SK-N-MC (cell line): ENCODE data around the gene CDC45.
"Not testable (repeated sequence)": the region's sequence is repeated elsewhere in the genome, so short reads cannot be mapped to it uniquely, and the experiment has no call there.

ENCODE experiments used
- DNase-seq: peaks from one replicate; pipeline ENCODE4 v3.0.0-alpha.2; 2011; ENCODE audit warnings: low read depth, low spot score
- H3K27ac ChIP-seq: fragments of 200-600 bp; sonication (generic); 2 replicates; pipeline ENCODE4 v1.5.1; 2016; ENCODE audit warnings: mixed run types
- H3K36me3 ChIP-seq: fragments of 200-600 bp; sonication (generic); 2 replicates; pipeline ENCODE4 v1.6.1; 2017; ENCODE audit warnings: antibody characterized with exemption, low read length, mixed read lengths; ENCODE audit not compliant: insufficient read depth
- H3K4me3 ChIP-seq: fragments of 200-600 bp; sonication (generic); 2 replicates; pipeline ENCODE4 v1.5.1; 2016
- H3K9ac ChIP-seq: fragments of 200-600 bp; sonication (generic); 2 replicates; pipeline ENCODE4 v1.8.0; 2017; ENCODE audit warnings: mixed run types, mixed read lengths; ENCODE audit not compliant: insufficient read length
- H3K9me3 ChIP-seq: fragments of 200-600 bp; sonication (generic); 2 replicates; pipeline ENCODE4 v1.6.1; 2017; ENCODE audit warnings: low read depth, mild to moderate bottlenecking, antibody characterized with exemption, low read length, moderate library complexity, mixed read lengths
- EZH2 ChIP-seq: fragments of 200-600 bp; sonication (generic); IDR thresholded peaks from one replicate; pipeline ENCODE4 v1.6.1; 2017; ENCODE audit warnings: antibody characterized with exemption
- FOXP2 ChIP-seq: optimal IDR thresholded peaks from 2 replicates; pipeline ENCODE3; 2011; ENCODE audit warnings: mild to moderate bottlenecking, moderate library complexity; ENCODE audit not compliant: insufficient read depth; ENCODE audit errors: extremely low read length, control extremely low read depth
- POLR2AphosphoS5 ChIP-seq: IDR thresholded peaks from 2 replicates; pipeline ENCODE4 v1.6.1; 2012; ENCODE audit warnings: mild to moderate bottlenecking, low read depth, low read length, borderline replicate concordance

The CDC45 gene

DNA sequence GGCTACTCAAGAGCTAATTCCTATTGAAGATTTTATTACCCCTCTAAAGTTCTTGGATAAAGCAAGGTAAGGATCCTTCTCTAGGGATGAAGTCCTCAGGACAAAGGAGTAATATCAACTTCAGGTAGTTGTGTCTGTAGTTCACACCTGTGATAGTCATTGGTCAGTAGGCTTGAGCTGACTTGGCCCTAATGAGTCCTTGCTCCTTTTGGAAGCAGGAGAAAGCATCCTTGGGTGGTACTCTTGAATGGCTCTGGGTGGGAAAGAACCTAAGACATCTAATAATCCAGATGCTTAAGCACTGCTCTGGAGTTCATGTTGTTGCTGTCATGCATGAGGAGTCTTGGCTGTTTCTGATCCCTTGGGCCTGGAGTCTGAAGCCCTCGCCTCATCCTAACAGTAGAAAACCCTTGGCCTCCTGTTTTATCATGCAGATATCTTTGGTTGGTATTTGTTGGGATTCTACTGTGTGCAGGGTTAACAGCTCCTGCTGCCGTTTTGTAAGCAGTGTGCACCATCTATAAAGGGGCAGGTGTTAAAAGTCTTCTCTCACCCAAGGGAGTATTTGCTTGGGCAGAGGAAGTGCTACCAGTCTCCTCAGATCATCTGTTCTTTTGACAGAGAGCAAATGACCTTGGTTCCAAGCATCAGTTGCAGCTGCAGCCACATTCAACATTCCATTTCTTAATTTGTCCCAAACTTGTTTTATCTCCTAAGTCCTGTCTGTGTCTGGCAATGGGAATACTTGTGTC, 44.7 kb upstream of the CDC45 start:
- DNase-seq = no peak
- no peak for TF ChIP-seq EZH2
- no peak for TF ChIP-seq POLR2AphosphoS5
- no peak for TF ChIP-seq FOXP2
- Histone ChIP-seq H3K36me3 (peaks cover 6% of the 10 kb centered on the region; the same call in 1 of the 2 replicates), H3K27ac (no peak overlapping the region), H3K4me3 (no peak overlapping the region), H3K9ac (no peak overlapping the region), H3K9me3 (no peaks in the 10 kb centered on the region)

DNA sequence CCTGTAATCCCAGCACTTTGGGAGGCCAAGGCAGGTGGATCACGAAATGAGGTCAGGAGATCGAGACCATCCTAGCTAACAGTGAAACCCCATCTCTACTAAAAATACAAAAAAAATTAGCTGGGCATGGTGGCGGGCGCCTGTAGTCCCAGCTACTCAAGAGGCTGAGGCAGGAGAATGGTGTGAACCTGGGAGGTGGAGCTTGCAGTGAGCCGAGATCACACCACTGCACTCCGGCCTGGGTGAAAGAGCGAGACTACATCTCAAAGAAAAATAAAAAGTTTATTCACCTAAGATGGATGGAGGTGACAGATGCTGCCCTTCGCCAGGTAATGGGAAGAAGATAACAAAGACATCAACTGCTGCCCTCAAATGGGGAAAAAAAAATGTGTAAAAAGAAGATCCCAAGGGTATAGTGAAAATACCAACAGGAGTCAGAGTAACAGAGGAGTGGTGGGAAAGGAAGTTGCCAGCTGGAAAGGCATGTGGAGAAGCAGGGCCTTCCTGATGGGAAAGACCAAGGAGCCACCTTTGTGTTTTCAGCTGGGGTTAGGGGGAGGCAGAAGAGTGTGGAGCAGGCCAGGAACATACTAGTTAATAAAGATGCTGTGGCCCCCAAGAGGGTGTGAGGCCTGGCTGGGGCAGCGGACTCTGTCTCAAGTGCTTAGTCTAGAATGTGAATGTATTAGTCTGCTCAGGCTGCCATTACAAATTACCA, 43.1 kb upstream of the CDC45 start:
- DNase-seq, H3K4me3 ChIP-seq, H3K9ac ChIP-seq, H3K9me3 ChIP-seq, H3K27ac ChIP-seq, H3K36me3 ChIP-seq: not testable (repeated sequence)

DNA sequence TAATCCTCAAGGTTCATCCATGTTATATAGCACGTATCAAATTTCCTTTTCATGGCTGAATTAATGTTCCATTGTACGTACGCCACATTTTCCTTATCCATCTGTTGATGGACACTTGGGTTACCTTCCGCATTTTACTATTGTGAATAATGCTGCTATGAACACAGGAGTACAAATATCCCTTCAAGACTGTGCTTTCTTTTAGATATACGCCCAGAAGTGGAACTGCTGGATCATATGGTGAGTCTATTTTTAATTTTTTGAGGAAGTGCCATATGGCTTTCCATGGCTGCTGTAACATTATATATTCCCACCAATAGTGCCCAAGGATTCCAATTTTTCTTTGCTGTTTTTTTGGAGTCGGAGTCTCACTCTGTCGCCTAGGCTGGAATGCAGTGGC, 41.4 kb upstream of the CDC45 start:
- no peak overlapping the region for H3K9ac ChIP-seq
- H3K4me3 ChIP-seq = no peak overlapping the region
- DNase-seq = no peak
- peaks cover 11% of the 10 kb centered on the region; the same call in 1 of the 2 replicates for H3K36me3 ChIP-seq
- no peak for TF ChIP-seq FOXP2
- TF ChIP-seq EZH2 = no peak
- no peak for TF ChIP-seq POLR2AphosphoS5
- H3K27ac ChIP-seq = no peak overlapping the region
- H3K9me3 ChIP-seq = no peaks in the 10 kb centered on the region

DNA sequence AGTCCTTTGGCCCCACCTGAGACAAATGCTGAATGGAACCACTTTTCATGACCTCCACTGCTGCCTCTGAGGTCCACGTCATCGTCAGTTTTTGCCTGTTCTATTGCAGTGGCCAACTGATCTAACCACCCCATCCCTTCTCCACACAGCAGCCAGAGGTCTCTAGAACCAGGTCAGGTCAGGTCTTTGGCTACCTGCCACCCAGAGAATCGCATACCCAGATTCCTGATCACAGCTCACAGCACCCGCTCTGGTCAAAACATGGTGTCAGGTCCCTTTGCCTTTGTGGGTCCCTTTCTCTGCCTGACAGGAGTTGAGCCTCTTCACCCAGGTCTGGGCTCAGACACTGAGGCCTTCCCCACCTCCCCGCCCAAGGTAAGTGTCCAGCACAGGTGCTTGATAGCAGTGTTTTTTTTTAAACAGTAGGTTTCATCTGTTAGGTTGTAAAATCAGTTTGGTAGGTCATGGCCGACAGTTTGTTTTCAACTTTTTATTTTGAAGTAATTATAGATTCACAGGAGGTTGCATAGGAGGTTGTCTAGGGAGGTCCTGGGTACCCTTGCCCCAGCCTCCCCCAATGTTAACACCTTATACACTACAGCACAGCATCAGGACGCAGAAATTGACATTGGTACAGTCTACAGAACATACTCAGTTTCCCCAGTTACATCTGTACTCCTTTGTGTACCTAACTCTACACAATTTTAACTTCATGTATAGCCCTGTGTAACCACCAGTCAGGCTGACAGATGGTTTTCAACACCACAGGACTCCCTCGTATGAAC, 39.1 kb upstream of the CDC45 start:
- DNase-seq = no peak
- Histone ChIP-seq H3K4me3 (no peak overlapping the region), H3K9me3 (no peaks in the 10 kb centered on the region), H3K27ac (no peak overlapping the region), H3K9ac (no peak overlapping the region), H3K36me3 (peaks cover 27% of the 10 kb centered on the region; the same call in 1 of the 2 replicates)
- no peak for TF ChIP-seq EZH2
- no peak for TF ChIP-seq POLR2AphosphoS5
- TF ChIP-seq FOXP2 = no peak

DNA sequence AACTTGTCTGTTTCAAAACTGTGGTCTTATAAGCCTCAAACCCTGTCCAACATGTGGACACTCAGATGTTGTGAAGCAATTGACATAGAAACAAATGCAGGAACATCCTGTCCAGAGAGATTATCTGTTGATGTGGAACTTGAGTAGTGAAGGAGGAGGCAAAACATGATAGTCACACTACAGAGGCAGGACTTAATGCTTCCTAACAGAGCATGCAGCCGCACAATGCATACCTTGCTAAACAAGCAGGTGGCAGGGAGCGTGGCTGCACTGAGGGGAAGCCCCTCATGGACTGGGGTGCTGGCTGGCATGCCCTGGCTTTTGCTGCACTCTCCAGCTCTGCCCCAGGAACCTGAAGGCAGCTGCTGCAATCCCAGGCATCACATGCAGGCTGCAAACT, 37.6 kb upstream of the CDC45 start:
- no peak overlapping the region for H3K27ac ChIP-seq
- peaks cover 25% of the 10 kb centered on the region; the same call in 1 of the 2 replicates for H3K36me3 ChIP-seq
- no peak for DNase-seq
- TF ChIP-seq POLR2AphosphoS5 = no peak
- no peak for TF ChIP-seq EZH2
- no peak for TF ChIP-seq FOXP2
- H3K9ac ChIP-seq = no peak overlapping the region
- no peaks in the 10 kb centered on the region for H3K9me3 ChIP-seq
- no peak overlapping the region for H3K4me3 ChIP-seq

DNA sequence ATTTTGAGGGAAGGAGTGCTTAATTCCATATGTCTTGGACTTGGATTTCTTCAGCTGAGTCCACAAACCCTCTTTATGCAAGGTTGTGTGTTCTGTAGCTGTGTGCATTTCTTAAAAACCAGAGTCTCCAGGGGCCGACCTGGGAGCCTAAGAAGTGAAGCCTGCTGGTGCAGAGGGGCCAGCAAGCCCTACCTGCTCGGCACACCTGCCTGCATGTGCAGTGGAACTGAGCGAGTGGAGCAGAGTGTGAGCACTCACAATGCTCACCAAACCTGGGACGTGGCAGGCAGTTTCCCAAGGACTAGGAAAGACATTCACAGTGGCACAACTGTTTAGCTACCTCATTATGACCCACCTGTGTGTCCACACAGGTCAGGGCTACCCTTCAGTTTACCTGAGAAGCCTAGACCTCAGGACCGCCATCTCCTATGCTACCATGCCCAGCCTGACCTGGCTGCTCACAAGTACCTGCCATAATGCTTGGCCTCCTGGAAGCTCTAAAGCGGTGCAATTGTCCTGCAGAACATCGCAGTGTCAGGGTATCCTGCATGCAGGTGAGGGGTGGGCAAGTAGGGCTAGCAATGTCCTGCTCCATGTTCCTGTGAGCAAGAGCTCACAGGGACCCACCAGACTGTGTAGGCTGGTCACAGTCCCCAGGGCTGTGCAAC, 36.0 kb upstream of the CDC45 start:
- Histone ChIP-seq H3K4me3 (no peak overlapping the region), H3K27ac (no peak overlapping the region), H3K9ac (no peak overlapping the region), H3K9me3 (no peaks in the 10 kb centered on the region), H3K36me3 (peaks cover 25% of the 10 kb centered on the region; the same call in 1 of the 2 replicates)
- no peak for DNase-seq
- TF ChIP-seq EZH2 (no peak), FOXP2 (no peak), POLR2AphosphoS5 (no peak)

DNA sequence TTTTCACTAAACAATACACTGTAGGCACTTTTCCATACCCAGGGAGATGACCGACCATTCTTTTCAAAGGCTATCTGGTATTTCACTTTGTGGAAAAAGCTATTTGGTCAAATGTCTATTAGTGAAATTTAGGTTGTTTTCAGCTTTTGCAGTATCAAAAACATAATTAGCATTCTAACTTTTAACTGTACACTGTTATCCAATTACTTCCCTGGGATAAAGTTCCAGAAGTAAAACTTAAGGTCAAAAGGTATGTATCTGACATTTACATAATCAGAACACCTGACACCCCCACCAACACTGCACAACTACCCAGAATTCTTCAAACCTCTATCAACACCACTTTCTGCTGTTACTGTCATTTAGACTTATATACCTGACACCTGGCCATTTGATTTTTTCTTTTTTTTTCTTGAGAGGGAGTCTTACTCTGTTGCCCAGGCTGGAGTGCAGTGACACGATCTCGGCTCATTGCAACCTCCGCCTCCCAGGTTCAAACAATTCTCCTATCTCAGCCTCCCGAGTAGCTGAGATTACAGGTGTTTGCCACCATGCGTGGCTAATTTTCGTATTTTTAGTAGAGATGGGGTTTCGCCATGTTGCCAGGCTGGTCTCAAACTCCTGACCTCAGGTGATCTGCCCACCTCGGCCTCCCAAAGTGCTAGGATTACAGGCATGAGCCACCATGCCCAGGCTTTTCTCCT, 34.3 kb upstream of the CDC45 start:
- peaks cover 32% of the 10 kb centered on the region; the same call in 1 of the 2 replicates for H3K36me3 ChIP-seq
- DNase-seq, H3K4me3 ChIP-seq, H3K9ac ChIP-seq, H3K9me3 ChIP-seq, H3K27ac ChIP-seq: not testable (repeated sequence)
